Fibroblast of mammary gland (primary cell): Measurements from ENCODE around the gene IRAK2.

Experiments used
- DNase-seq: peaks from one replicate; pipeline ENCODE4 v3.0.0-alpha.2; 2010; ENCODE audit warnings: low read depth
- H3K4me3 ChIP-seq: 2 replicates; pipeline ENCODE4 v1.5.1; 2011; ENCODE audit warnings: low read depth, mild to moderate bottlenecking, low read length, moderate library complexity; ENCODE audit not compliant: control insufficient read depth
- CTCF ChIP-seq: conservative IDR thresholded peaks from 2 replicates; pipeline ENCODE4 v1.5.1; 2011; ENCODE audit warnings: low read depth, low read length, inconsistent platforms; ENCODE audit not compliant: control insufficient read depth, insufficient read depth

IRAK2 gene

GRCh38 chr3:10280571-10280970 lies 115.9 kb downstream of the IRAK2 start:
- no peak for DNase-seq
- H3K4me3 ChIP-seq: no peak overlapping the region
- no peak for TF ChIP-seq CTCF

GRCh38 chr3:10281951-10282350 lies 117.2 kb downstream of the IRAK2 start:
- TF ChIP-seq CTCF: no peak
- H3K4me3 ChIP-seq: no peak overlapping the region
- DNase-seq: peak; percentile 86

- DNase-seq: no peak
- no peak overlapping the region for H3K4me3 ChIP-seq
- no peak for TF ChIP-seq CTCF
These were observed 118.9 kb downstream of the IRAK2 start for GRCh38 chr3:10283638-10284037.

GRCh38 chr3:10284496-10284895 lies 119.8 kb downstream of the IRAK2 start:
- TF ChIP-seq CTCF: no peak
- DNase-seq: no peak
- no peak overlapping the region for H3K4me3 ChIP-seq

- peak; percentile 52 for DNase-seq
- no peak overlapping the region for H3K4me3 ChIP-seq
- no peak for TF ChIP-seq CTCF
These were observed 120.8 kb downstream of the IRAK2 start for GRCh38 chr3:10285272-10286132.

- no peak for TF ChIP-seq CTCF
- H3K4me3 ChIP-seq: no peak overlapping the region
- no peak for DNase-seq
These were observed 121.4 kb downstream of the IRAK2 start for GRCh38 chr3:10286133-10286524.
